Trophoblast cell (in vitro differentiated cells and primary cell): ENCODE data around the gene MMRN2.

Experiments
- DNase-seq, 2 donors: peaks; one replicate each; pipeline ENCODE4 v3.0.0-alpha.2; 2016
- H2AFZ ChIP-seq: 2 replicates; pipeline ENCODE4 v1.6.1; 2013; ENCODE audit warnings: low read length, moderate library complexity, mild to moderate bottlenecking; ENCODE audit not compliant: insufficient read depth, poor library complexity
- H2AK5ac ChIP-seq: 2 replicates; pipeline ENCODE4 v1.6.1; 2013; ENCODE audit warnings: mild to moderate bottlenecking, low read length
- H2BK120ac ChIP-seq: 2 replicates; pipeline ENCODE4 v1.6.1; 2013; ENCODE audit warnings: low read length, mild to moderate bottlenecking, moderate library complexity; ENCODE audit not compliant: insufficient read depth, poor library complexity
- H2BK12ac ChIP-seq: 2 replicates; pipeline ENCODE4 v1.6.1; 2013; ENCODE audit warnings: mild to moderate bottlenecking, low read length, moderate library complexity
- H2BK5ac ChIP-seq: 2 replicates; pipeline ENCODE4 v1.6.1; 2013; ENCODE audit warnings: low read length, low read depth, moderate library complexity, mild to moderate bottlenecking; ENCODE audit not compliant: poor library complexity
- H3K14ac ChIP-seq: 2 replicates; pipeline ENCODE4 v1.6.1; 2013; ENCODE audit warnings: mild to moderate bottlenecking, low read length
- H3K18ac ChIP-seq: 2 replicates; pipeline ENCODE4 v1.6.1; 2013; ENCODE audit warnings: mild to moderate bottlenecking, low read length
- H3K23ac ChIP-seq: 2 replicates; pipeline ENCODE4 v1.6.1; 2013; ENCODE audit warnings: low read length
- H3K27ac ChIP-seq: 2 replicates; pipeline ENCODE4 v1.5.1; 2013; ENCODE audit warnings: low read depth, mild to moderate bottlenecking, inconsistent platforms, low read length, moderate library complexity
- H3K27me3 ChIP-seq: 2 replicates; pipeline ENCODE4 v1.6.1; 2013; ENCODE audit warnings: inconsistent platforms, mild to moderate bottlenecking, low read length, moderate library complexity; ENCODE audit not compliant: insufficient read depth
- H3K36me3 ChIP-seq, 2 experiments: 1 replicate in 1 of 2; 2 replicates in 1 of 2; pipeline ENCODE4 v1.6.1; 2013; ENCODE audit warnings: low read length in 2 of 2, mild to moderate bottlenecking in 2 of 2, moderate library complexity in 1 of 2; ENCODE audit not compliant: insufficient read depth in 2 of 2, control insufficient read depth in 1 of 2
- H3K4ac ChIP-seq: 2 replicates; pipeline ENCODE4 v1.6.1; 2013; ENCODE audit warnings: low read depth, mild to moderate bottlenecking, low read length, moderate library complexity
- H3K4me1 ChIP-seq, 2 experiments: 1 replicate in 1 of 2; 2 replicates in 1 of 2; pipeline ENCODE4 v1.6.1; 2013; ENCODE audit warnings: low read length in 2 of 2, mild to moderate bottlenecking in 2 of 2, moderate library complexity in 1 of 2; ENCODE audit not compliant: insufficient read depth in 2 of 2, control insufficient read depth in 1 of 2
- H3K4me2 ChIP-seq: 2 replicates; pipeline ENCODE4 v1.6.1; 2013; ENCODE audit warnings: inconsistent platforms, mild to moderate bottlenecking, low read length, moderate library complexity
- H3K4me3 ChIP-seq: 2 replicates; pipeline ENCODE4 v1.5.1; 2013; ENCODE audit warnings: mild to moderate bottlenecking, low read depth, low read length, inconsistent platforms
- H3K79me1 ChIP-seq: one replicate; pipeline ENCODE4 v1.6.1; 2013; ENCODE audit warnings: low read length
- H3K79me2 ChIP-seq: 2 replicates; pipeline ENCODE4 v1.6.1; 2013; ENCODE audit warnings: low read length, mild to moderate bottlenecking; ENCODE audit not compliant: control insufficient read depth, insufficient read depth, poor library complexity
- H3K9ac ChIP-seq: 2 replicates; pipeline ENCODE4 v1.6.1; 2013; ENCODE audit warnings: mild to moderate bottlenecking, low read length
- H3K9me3 ChIP-seq: 2 replicates; pipeline ENCODE4 v1.6.1; 2013; ENCODE audit warnings: low read depth, mild to moderate bottlenecking, control low read depth, inconsistent platforms, low read length; ENCODE audit not compliant: insufficient read depth
- H4K12ac ChIP-seq: 2 replicates; pipeline ENCODE4 v1.6.1; 2013; ENCODE audit warnings: low read depth, mild to moderate bottlenecking, low read length, moderate library complexity
- H4K8ac ChIP-seq: 2 replicates; pipeline ENCODE4 v1.6.1; 2013; ENCODE audit warnings: low read depth, mild to moderate bottlenecking, low read length, moderate library complexity
- H4K91ac ChIP-seq: one replicate; pipeline ENCODE4 v1.6.1; 2013; ENCODE audit warnings: low read depth, mild to moderate bottlenecking, low read length, moderate library complexity
- WGBS: extraction: QIAGEN DNeasy Blood & Tissue Kit; methylation state at CpG from one replicate; pipeline ENCODE4 v1.1.7; 2013; ENCODE audit warnings: missing lambda C conversion rate; ENCODE audit not compliant: insufficient read length, insufficient coverage; ENCODE audit errors: extremely low coverage; 5-methylcytosine and 5-hydroxymethylcytosine counted together

Gene MMRN2

DNA sequence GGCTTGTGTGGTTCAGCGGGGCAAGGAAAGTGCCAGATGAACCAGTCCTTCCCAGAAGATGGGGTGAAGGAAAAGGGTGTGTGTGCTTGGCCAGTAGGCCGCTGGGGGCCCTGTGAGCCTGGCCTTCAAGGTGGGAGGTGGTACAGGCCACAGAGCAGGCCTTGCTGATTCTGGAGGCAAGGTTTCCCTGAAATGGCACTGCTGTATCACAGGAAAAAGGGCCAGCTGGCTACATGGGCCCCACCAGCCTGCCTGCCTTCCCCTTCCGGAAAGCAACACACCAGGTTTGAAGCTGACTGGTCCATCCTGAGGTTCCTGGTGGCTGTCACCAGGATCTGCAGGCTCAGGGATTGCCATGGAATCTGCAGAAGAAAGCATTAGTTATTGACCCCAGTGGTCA is 12.5 kb downstream of the MMRN2 start:
- H4K12ac ChIP-seq, result no peak overlapping the region
- no peak overlapping the region for H3K14ac ChIP-seq
- peaks cover 0 to 3% of the 10 kb centered on the region in 2 experiments for H3K4me1 ChIP-seq
- no peak overlapping the region for H2AFZ ChIP-seq
- no peaks in the 10 kb centered on the region for H3K36me3 ChIP-seq
- H3K18ac ChIP-seq, result no peak overlapping the region
- H3K4ac ChIP-seq, result no peak overlapping the region
- H4K8ac ChIP-seq, result no peak overlapping the region
- no peak overlapping the region for H3K4me3 ChIP-seq
- H3K23ac ChIP-seq, result no peak overlapping the region
- H3K9ac ChIP-seq, result no peak overlapping the region
- H3K9me3 ChIP-seq, result peaks cover 6% of the 10 kb centered on the region
- no peak overlapping the region for H2AK5ac ChIP-seq
- no peak for DNase-seq
- no peaks in the 10 kb centered on the region for H3K79me1 ChIP-seq
- H3K79me2 ChIP-seq, result no peaks in the 10 kb centered on the region
- no peak overlapping the region for H2BK120ac ChIP-seq
- H2BK12ac ChIP-seq, result no peak overlapping the region
- no CpG with 5 or more reads among the region's 3 CpGs for whole genome bisulfite sequencing
- H4K91ac ChIP-seq, result no peak overlapping the region
- no peak overlapping the region for H3K4me2 ChIP-seq
- no peaks in the 10 kb centered on the region for H3K27me3 ChIP-seq
- no peak overlapping the region for H2BK5ac ChIP-seq
- no peak overlapping the region for H3K27ac ChIP-seq

- H2BK120ac ChIP-seq, result no peak overlapping the region
- H3K18ac ChIP-seq, result no peak overlapping the region
- H4K91ac ChIP-seq, result no peak overlapping the region
- H3K27ac ChIP-seq, result no peak overlapping the region
- H3K79me2 ChIP-seq, result no peaks in the 10 kb centered on the region
- H3K4me1 ChIP-seq, result peaks cover 0 to 3% of the 10 kb centered on the region in 2 experiments
- H2AK5ac ChIP-seq, result no peak overlapping the region
- H3K9ac ChIP-seq, result no peak overlapping the region
- DNase-seq, result peak in 1 of 2 donors; percentile 15
- no peak overlapping the region for H3K4me2 ChIP-seq
- H2BK5ac ChIP-seq, result no peak overlapping the region
- H3K27me3 ChIP-seq, result no peaks in the 10 kb centered on the region
- H3K4ac ChIP-seq, result no peak overlapping the region
- H3K9me3 ChIP-seq, result peaks cover 6% of the 10 kb centered on the region
- H3K79me1 ChIP-seq, result peaks cover 2% of the 10 kb centered on the region
- H3K23ac ChIP-seq, result no peak overlapping the region
- no peak overlapping the region for H3K4me3 ChIP-seq
- no peak overlapping the region for H3K14ac ChIP-seq
- H2AFZ ChIP-seq, result no peak overlapping the region
- H3K36me3 ChIP-seq, result no peaks in the 10 kb centered on the region
- H2BK12ac ChIP-seq, result no peak overlapping the region
- no peak overlapping the region for H4K8ac ChIP-seq
- no peak overlapping the region for H4K12ac ChIP-seq
Observed at GRCh38 chr10:86944471-86944870, 12.9 kb downstream of the MMRN2 start.

- Histone ChIP-seq H3K27me3 (no peaks in the 10 kb centered on the region), H4K12ac (no peak overlapping the region), H3K4me3 (no peak overlapping the region), H3K9me3 (peaks cover 6% of the 10 kb centered on the region), H3K79me2 (no peaks in the 10 kb centered on the region), H4K8ac (no peak overlapping the region), H2BK120ac (no peak overlapping the region), H3K79me1 (peaks cover 2% of the 10 kb centered on the region), H3K4me2 (no peak overlapping the region), H4K91ac (no peak overlapping the region), H3K18ac (no peak overlapping the region), H3K36me3 (no peaks in the 10 kb centered on the region), H2BK5ac (no peak overlapping the region), H3K27ac (no peak overlapping the region), H2AFZ (no peak overlapping the region), H3K4me1 (peaks cover 0 to 3% of the 10 kb centered on the region in 2 experiments), H3K4ac (no peak overlapping the region), H3K14ac (no peak overlapping the region), H3K23ac (no peak overlapping the region), H3K9ac (no peak overlapping the region), H2BK12ac (no peak overlapping the region), H2AK5ac (no peak overlapping the region)
- WGBS, result no CpG with 5 or more reads among the region's 4 CpGs
- no peak for DNase-seq
Observed at GRCh38 chr10:86944031-86944419, 13.4 kb downstream of the MMRN2 start.

DNA sequence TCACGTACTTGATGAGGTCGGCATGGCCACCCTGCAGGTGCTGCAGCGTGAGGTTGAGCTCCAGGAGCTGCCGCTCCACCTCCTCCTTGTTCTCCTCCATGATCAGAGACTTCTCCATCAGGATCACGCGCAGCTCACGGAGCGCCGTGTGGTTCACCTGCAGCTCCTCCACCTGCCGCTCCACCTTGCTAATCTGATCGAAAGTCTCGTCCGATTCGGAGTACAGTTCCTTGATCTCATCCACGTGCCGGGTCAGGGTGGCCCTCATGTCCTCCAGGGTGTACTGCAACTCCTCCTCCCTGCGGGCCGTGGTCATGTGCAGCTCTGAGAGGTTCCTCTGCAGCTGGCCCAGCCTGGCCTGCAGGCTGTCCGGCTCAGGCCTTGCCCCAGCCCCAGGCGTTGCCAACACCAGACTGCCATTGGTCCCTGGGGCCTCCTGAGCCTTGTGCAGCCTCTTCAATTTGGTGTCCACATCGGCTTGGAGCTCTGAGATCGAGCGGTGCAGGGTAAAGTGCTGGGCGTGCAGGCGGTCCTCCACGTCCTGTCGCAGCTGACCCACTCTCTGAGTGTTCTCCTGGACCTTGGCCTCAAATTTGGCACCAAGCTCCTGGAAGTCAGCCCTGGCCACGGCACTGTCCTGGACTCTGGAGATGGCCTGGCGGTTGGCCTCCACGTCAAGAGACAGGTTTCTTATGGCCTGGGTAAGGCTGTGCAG is 13.9 kb downstream of the MMRN2 start:
- peak; percentile 28 to 60 for DNase-seq
- Histone ChIP-seq H3K27ac (no peak overlapping the region), H3K4me2 (no peak overlapping the region), H4K8ac (no peak overlapping the region), H3K14ac (no peak overlapping the region), H2BK12ac (no peak overlapping the region), H3K4ac (no peak overlapping the region), H4K91ac (no peak overlapping the region), H4K12ac (no peak overlapping the region), H3K18ac (no peak overlapping the region), H3K23ac (no peak overlapping the region), H3K79me2 (no peaks in the 10 kb centered on the region), H2BK5ac (no peak overlapping the region), H3K4me3 (no peak overlapping the region), H3K79me1 (peaks cover 2% of the 10 kb centered on the region), H3K9me3 (peaks cover 6% of the 10 kb centered on the region), H2BK120ac (no peak overlapping the region), H3K36me3 (no peaks in the 10 kb centered on the region), H3K9ac (no peak overlapping the region), H3K27me3 (no peaks in the 10 kb centered on the region), H2AK5ac (no peak overlapping the region), H2AFZ (no peak overlapping the region), H3K4me1 (peaks cover 0 to 3% of the 10 kb centered on the region in 2 experiments)
- WGBS, result no CpG with 5 or more reads among the region's 30 CpGs
